Measurements from ENCODE around the gene STPG1.

STPG1 gene

DNA sequence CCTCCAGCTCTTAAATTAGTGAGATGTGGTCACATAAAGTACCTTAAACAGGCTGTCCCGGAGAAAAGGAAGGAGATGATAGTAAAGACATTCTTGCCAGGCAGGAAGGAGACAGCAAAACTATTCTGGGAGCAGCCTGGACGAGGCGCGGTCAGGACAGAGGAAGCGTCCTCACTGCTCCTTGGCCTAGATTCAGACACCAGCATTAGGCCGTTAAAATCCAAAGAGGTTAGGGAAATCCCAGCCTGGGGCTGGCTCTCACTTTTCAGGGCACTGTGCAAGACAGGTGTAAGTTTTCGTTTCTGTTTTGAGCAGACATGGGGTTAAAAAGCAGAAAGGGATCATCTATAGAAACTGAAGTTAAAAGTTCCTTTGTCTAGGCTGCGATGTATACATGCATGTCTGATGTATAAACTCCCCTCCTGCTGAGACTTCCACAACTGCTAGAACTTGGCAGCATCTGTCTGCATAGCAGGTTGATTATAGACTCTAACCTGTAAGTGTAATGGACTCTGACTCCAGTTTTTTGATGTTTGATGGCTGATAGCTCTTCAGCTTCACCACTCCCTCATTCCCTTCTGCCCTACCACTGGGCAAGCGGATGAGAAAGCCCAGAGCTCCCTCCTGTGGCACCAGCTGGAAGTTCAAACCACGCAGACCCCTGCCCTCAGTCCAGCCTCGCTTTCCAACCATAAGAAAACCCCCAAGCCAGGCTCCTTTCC lies 21.5 kb downstream of the STPG1 start:
- H3K4me3 ChIP-seq (ENCODE audit: low read depth, low read length), result no peak overlapping the region
- no peak for DNase-seq (ENCODE audit: low read depth)
- in situ Hi-C loops (cut with HindIII; ENCODE audit: low sequenced_read_pairs), result loop anchor here (5.0 kb wide), 3 partner anchors 85 to 245 kb away; no protein-coding TSS in a partner anchor
- TF ChIP-seq, protein P1, sequence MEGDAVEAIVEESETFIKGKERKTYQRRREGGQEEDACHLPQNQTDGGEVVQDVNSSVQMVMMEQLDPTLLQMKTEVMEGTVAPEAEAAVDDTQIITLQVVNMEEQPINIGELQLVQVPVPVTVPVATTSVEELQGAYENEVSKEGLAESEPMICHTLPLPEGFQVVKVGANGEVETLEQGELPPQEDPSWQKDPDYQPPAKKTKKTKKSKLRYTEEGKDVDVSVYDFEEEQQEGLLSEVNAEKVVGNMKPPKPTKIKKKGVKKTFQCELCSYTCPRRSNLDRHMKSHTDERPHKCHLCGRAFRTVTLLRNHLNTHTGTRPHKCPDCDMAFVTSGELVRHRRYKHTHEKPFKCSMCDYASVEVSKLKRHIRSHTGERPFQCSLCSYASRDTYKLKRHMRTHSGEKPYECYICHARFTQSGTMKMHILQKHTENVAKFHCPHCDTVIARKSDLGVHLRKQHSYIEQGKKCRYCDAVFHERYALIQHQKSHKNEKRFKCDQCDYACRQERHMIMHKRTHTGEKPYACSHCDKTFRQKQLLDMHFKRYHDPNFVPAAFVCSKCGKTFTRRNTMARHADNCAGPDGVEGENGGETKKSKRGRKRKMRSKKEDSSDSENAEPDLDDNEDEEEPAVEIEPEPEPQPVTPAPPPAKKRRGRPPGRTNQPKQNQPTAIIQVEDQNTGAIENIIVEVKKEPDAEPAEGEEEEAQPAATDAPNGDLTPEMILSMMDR (IDR thresholded peaks at IDR 0.05; ENCODE audit: low read depth, low read length, missing control alignments), result peak; percentile 82

DNA sequence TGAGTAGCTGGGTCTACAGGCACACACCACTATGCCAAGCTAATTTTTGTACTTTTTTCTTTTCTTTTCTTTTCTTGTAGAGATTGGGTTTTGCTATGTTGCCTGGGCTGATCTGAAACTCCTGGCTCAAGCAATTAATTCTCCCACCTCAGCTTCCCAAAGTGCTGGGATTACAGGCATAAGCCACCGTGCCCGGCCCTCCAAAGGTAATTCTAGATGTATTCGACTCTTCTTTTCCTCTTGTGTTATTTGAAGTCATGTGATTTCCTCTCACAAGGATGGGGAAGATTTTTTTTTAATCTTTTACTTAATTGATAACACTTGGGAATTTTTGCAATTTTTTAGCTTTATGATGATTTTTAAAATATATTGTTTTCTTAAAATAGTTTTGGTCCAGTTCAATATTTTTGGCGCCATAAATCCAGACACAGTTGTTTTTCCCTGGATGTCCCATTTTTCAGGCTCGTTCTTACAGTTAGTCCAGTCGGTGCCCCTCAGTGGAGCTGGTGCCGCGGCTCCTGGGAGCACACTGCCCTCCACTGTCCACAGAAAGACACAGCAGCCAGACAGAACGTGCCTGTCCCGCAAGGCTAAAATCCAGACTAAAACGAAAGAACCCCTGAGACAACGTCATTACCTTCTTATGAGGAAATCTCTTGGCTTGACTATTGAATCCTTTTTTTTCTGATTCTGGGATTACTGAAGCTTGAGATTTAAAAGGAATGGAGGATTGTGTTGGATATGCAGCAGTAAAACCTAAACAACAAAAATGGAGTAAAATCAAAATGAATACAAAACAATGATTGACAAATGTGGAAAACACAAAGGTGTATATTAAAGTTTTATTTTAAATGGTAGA lies 22.4 kb downstream of the STPG1 start:
- TF ChIP-seq, protein P1 (IDR thresholded peaks at IDR 0.05; ENCODE audit: low read depth, low read length, missing control alignments), result peak; percentile 96
- H3K4me3 ChIP-seq (ENCODE audit: low read depth, low read length), result no peak overlapping the region
- in situ Hi-C loops (cut with HindIII; ENCODE audit: low sequenced_read_pairs), result loop anchor here (5.0 kb wide), 3 partner anchors 84 to 246 kb away; no protein-coding TSS in a partner anchor
- DNase-seq (ENCODE audit: low read depth), result peak; percentile 80

DNA sequence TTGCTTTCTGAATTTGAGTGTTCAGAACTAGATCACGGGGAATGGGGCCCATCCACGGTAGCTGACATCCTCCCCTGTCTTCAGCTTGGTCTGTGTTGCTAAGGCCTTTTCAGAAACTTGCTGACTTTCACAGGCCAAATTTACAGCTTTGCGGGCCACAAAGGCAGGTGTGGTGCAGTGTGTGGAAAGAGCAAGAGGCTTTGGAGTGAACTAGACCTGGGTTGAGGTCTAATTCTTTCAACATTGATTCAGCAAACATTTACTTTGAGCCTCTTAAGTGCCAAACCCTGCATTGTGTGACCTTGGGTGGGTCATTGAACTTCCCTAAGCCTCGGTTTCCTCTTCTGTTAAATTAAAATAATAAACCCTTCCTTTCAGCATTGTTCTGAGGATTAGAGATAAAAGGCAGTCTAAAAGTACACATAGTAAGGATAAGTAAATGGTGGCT lies 24.3 kb downstream of the STPG1 start:
- no peak for DNase-seq (ENCODE audit: low read depth)
- in situ Hi-C loops (cut with HindIII; ENCODE audit: low sequenced_read_pairs), result no loop called here
- no peak overlapping the region for H3K4me3 ChIP-seq (ENCODE audit: low read depth, low read length)
- TF ChIP-seq, protein P1 (IDR thresholded peaks at IDR 0.05; ENCODE audit: low read depth, low read length, missing control alignments), result no peak

DNA sequence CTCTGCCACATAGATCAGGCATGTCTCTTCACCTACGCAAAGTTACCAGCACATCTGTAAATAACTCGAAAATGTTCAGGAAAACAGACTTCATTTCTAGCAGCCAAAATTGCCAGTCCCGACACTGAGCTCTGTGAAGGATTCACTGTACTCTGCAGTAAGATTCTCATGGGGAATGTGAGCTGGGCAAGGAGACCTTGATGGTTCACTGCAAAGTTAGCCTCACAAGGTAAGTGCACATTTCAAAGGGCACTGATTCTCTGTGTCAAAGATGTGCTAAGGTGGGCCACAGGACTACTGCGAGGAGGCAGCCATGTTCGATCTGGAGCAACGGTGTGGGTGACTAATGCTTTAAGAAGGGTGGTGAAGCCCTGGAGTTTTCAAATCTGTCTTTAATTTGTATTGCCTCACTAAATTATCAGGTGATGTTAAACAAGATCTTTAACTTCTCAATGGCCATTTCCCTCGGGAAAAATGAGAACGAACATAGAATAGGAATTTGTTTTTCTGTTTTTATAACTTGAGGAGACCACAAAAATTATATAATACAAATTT lies 25.2 kb downstream of the STPG1 start:
- TF ChIP-seq, protein P1 (IDR thresholded peaks at IDR 0.05; ENCODE audit: low read depth, low read length, missing control alignments), result no peak
- in situ Hi-C loops (cut with HindIII; ENCODE audit: low sequenced_read_pairs), result no loop called here
- no peak for DNase-seq (ENCODE audit: low read depth)
- no peak overlapping the region for H3K4me3 ChIP-seq (ENCODE audit: low read depth, low read length)

DNA sequence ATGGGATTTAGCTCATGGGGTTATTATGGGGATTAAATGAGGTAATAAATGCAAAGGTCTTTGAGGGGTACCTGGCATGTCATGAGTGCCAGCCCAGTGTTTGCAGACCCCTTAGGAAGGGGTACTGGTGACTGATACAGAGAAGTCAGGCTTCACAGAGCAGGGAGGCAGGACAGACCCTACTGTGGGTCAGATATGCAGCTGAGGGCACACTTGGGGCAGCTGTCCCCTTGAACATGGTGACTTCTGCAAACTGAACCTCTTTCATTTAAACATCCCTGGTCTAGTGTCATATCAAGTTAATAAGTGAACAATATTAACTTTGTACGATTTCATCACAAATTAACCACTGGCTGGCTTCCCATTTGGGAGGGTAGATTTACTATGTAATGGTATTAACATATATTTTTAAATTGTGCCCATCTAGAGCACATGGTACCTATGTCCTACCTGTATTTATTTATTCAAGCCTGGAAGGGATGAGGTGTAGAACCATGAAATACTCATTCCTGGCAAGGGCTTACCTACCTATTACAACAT lies 25.9 kb downstream of the STPG1 start:
- TF ChIP-seq, protein P1 (IDR thresholded peaks at IDR 0.05; ENCODE audit: low read depth, low read length, missing control alignments), result no peak
- in situ Hi-C loops (cut with HindIII; ENCODE audit: low sequenced_read_pairs), result no loop called here
- no peak overlapping the region for H3K4me3 ChIP-seq (ENCODE audit: low read depth, low read length)
- no peak for DNase-seq (ENCODE audit: low read depth)

DNA sequence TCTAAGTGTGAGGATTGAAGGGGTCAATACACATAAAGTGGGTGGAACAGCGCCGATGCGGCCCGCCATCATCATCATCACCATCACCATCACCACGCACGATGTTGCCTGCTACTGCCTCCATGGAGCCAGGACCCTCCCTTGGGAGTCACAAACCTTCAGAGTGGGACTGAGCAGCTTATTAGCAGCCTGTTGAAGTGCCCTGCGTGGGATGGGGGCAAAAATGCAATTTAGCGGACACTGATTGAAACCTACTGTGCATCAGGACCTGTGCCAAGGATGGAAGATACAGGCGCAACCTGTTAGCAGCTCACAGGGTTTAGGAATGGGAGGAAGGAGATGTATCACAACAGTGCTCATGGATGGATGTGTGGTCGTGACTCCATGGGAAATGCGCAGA lies 26.7 kb downstream of the STPG1 start:
- TF ChIP-seq, protein P1 (IDR thresholded peaks at IDR 0.05; ENCODE audit: low read depth, low read length, missing control alignments), result no peak
- no peak for DNase-seq (ENCODE audit: low read depth)
- no peak overlapping the region for H3K4me3 ChIP-seq (ENCODE audit: low read depth, low read length)
- in situ Hi-C loops (cut with HindIII; ENCODE audit: low sequenced_read_pairs), result no loop called here
